Testis (tissue), 2 donors: ENCODE measurements around the gene RIN1.

Source experiments
- CTCF ChIP-seq, 3 experiments: fragments of 450-650 bp in 2 of 3; fragments of 200-600 bp in 1 of 3; sonication (generic) in 1 of 3; IDR thresholded peaks; one replicate each; pipeline ENCODE4 v1.5.1; 2016 to 2019; ENCODE audit warnings: antibody characterized with exemption in 3 of 3, mild to moderate bottlenecking in 2 of 3, moderate library complexity in 1 of 3
- POLR2A ChIP-seq: fragments of 450-650 bp; IDR thresholded peaks from one replicate; pipeline ENCODE4 v1.6.1; 2017; ENCODE audit warnings: antibody characterized with exemption, mild to moderate bottlenecking, moderate library complexity

- TF ChIP-seq CTCF (IDR thresholded peaks at IDR 0.05) (no peak), POLR2A (no peak)
Observed at GRCh38 chr11:66315498-66315885, 20.7 kb downstream of the RIN1 start.
